IPS-11a (cell line): ENCODE results near the gene TAAR9.
"Not testable (repeated sequence)": the region's sequence is repeated elsewhere in the genome, so short reads cannot be mapped to it uniquely, and the experiment has no call there.

Source experiments
- H3K4me3 ChIP-seq: one replicate; pipeline ENCODE4 v1.5.1; 2013; ENCODE audit warnings: low read depth, low read length, control low read depth

Gene TAAR9

GRCh38 chr6:132513831-132514545 lies 24.1 kb upstream of the TAAR9 start:
- H3K4me3 ChIP-seq = no peak overlapping the region

GRCh38 chr6:132515386-132515785 lies 22.7 kb upstream of the TAAR9 start:
- no peak overlapping the region for H3K4me3 ChIP-seq

- H3K4me3 ChIP-seq = no peak overlapping the region
Measured at GRCh38 chr6:132520953-132521352, 17.1 kb upstream of the TAAR9 start.

- no peak overlapping the region for H3K4me3 ChIP-seq
Measured at GRCh38 chr6:132524646-132525045, 13.4 kb upstream of the TAAR9 start.

GRCh38 chr6:132525866-132526265 lies 12.2 kb upstream of the TAAR9 start:
- no peak overlapping the region for H3K4me3 ChIP-seq

GRCh38 chr6:132526461-132526860 lies 11.6 kb upstream of the TAAR9 start:
- no peak overlapping the region for H3K4me3 ChIP-seq

GRCh38 chr6:132527791-132528190 lies 10.3 kb upstream of the TAAR9 start:
- no peak overlapping the region for H3K4me3 ChIP-seq

GRCh38 chr6:132530293-132530974 lies 7.6 kb upstream of the TAAR9 start:
- no peak overlapping the region for H3K4me3 ChIP-seq

GRCh38 chr6:132534546-132534945 lies 3.5 kb upstream of the TAAR9 start:
- H3K4me3 ChIP-seq = not testable (repeated sequence)

GRCh38 chr6:132537145-132537544 lies 932 bp upstream of the TAAR9 start:
- H3K4me3 ChIP-seq = no peak overlapping the region

- H3K4me3 ChIP-seq = no peak overlapping the region
Measured at GRCh38 chr6:132544826-132545225, 6.7 kb downstream of the TAAR9 start.

GRCh38 chr6:132548746-132549463 lies 10.8 kb downstream of the TAAR9 start:
- no peak overlapping the region for H3K4me3 ChIP-seq

GRCh38 chr6:132551214-132551613 lies 13.1 kb downstream of the TAAR9 start:
- H3K4me3 ChIP-seq = no peak overlapping the region

GRCh38 chr6:132552372-132552771 lies 14.3 kb downstream of the TAAR9 start, which contains the start of gene TAAR8:
TSS of gene TAAR8 (plus strand) at chr6:132552672. CDS start at chr6:132552693, 21 bp downstream.
- H3K4me3 ChIP-seq = no peak within 1 kb of the TSS

- not testable (repeated sequence) for H3K4me3 ChIP-seq
Measured at GRCh38 chr6:132560087-132560486, 22.0 kb downstream of the TAAR9 start.

- no peak overlapping the region for H3K4me3 ChIP-seq
Measured at GRCh38 chr6:132566404-132566803, 28.3 kb downstream of the TAAR9 start.

- H3K4me3 ChIP-seq = no peak overlapping the region
Measured at GRCh38 chr6:132567566-132567965, 29.5 kb downstream of the TAAR9 start.

GRCh38 chr6:132568611-132569010 lies 30.5 kb downstream of the TAAR9 start:
- no peak overlapping the region for H3K4me3 ChIP-seq

- no peak overlapping the region for H3K4me3 ChIP-seq
Measured at GRCh38 chr6:132569170-132569569, 31.1 kb downstream of the TAAR9 start.

- no peak within 1 kb of the TSS for H3K4me3 ChIP-seq
Measured at GRCh38 chr6:132570221-132570777, 32.2 kb downstream of the TAAR9 start, which contains the start of gene TAAR6. TSS of gene TAAR6 (plus strand) at chr6:132570322. CDS start at chr6:132570322, 0 bp downstream.

- H3K4me3 ChIP-seq = no peak overlapping the region
Measured at GRCh38 chr6:132571774-132572173, 33.7 kb downstream of the TAAR9 start.
